HG03439 (cell line): ENCODE results near the gene PELI1.
"Not testable (repeated sequence)": the region's sequence is repeated elsewhere in the genome, so short reads cannot be mapped to it uniquely, and the experiment has no call there.

Source experiments
- ATAC-seq: cut with Tn5 transposase; IDR thresholded peaks from one replicate; pipeline ENCODE4 v1.9.1; 2021; ENCODE audit warnings: mild to moderate bottlenecking, moderate library complexity; ENCODE audit not compliant: unreplicated experiment

Gene PELI1

DNA sequence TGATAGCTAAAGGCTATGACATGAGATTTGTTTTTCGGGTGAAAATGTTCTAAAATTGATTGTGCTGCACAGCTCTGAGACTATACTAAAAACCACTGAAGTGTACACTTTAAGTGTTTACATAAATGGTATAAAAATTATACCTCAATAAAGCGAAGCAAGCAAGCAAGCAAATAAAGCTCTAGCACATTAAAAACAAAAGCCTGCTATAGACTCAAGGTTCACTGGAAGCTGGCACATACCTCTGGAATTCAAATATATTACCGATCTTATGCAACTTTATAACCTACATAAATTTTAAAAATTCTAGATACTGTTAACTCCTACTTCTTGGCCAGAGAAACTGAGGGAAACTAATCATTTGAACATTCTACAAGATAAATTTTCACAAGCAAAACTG, 20.1 kb downstream of the PELI1 start:
- ATAC-seq, result no peak

DNA sequence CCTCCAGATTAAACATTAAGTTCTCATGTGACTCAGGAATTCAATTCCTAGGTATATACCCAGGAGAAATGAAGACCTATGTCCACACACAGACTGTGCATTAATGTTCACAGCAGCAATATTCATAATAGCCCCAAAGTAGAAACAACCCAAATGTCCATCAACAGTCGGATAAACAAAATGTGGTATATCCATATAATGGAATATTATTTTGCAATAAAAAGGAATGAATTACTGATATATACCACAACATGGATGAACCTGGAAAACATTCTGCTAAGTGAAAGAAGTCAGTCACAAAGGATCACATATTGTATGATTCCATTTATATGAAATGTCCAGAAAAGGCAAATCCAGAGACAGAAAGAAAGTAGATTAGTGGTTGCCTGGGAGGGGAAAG, 20.5 kb downstream of the PELI1 start:
- ATAC-seq, result no peak

DNA sequence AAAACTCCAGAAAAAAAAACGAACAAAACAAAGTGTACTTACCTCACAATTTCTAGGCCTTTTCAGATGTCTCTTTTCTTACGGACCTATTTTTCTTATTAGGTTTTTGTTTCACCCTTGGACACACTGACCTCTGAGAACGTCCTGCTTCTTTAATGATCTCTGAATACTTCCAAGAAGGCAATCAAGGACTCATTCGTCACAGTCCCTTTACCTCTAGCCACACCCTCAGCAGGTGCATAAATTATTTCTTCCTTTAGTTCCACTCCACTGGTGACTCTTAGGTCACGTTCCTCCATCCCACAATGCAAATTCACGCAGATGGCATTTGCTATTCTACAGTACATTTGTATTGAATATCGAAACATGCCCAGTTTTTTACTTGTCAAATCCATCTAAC, 21.9 kb downstream of the PELI1 start:
- no peak for ATAC-seq

DNA sequence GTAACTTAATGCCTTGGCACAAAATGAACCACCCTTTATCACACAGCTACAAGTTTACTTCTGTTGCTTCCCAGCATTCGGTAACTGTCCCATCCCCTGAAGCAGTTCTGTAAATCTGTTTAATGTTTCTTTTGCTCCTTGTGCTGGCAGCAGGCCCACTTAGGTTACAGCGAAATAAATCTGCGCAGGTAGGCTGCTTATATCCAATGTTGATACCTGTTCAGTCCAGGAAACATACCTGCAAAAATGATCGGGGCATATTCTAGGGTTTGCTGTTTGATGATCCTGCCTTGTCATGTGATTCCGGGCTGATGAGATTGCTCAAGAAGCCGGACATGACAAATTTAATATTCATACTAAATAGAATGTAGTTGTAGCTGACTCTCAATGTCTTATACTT, 23.3 kb downstream of the PELI1 start:
- ATAC-seq, result no peak

DNA sequence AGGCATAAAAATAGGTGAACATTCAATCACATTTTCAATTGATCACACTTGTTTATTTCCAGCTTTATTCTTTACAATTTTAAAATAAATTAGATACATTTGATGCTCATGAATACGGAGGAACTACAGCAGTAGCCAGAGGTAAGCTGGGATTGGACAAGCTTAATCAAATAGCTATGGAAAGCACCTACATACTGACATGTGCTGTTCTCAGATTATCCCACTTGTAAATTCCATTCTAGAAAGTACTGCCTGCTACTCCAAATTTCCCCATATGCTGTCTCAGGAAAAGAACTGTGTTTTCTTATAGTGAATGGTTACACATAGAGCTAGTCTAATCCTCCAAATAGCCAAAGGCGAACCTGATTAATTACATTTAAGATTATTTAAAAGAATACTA, 24.2 kb downstream of the PELI1 start:
- ATAC-seq, result no peak

DNA sequence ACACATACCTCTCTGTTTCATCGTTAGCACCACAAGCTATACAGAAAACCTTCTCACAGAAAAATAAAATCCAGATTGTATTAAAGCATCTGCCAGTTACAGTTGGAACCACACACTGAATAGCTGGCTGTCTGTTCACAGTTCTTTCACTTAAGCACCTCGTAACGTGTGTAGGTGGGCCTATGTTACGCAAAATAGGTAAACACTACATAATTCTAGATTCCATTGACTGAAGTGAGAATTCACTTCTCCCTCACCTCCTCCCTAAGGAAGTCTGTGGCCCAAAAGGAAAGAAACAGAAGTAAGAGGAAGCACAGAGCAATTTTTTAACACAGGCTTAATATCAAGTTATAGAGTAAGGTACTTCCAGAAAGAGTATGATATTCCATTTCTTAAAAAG, 24.9 kb downstream of the PELI1 start:
- no peak for ATAC-seq

DNA sequence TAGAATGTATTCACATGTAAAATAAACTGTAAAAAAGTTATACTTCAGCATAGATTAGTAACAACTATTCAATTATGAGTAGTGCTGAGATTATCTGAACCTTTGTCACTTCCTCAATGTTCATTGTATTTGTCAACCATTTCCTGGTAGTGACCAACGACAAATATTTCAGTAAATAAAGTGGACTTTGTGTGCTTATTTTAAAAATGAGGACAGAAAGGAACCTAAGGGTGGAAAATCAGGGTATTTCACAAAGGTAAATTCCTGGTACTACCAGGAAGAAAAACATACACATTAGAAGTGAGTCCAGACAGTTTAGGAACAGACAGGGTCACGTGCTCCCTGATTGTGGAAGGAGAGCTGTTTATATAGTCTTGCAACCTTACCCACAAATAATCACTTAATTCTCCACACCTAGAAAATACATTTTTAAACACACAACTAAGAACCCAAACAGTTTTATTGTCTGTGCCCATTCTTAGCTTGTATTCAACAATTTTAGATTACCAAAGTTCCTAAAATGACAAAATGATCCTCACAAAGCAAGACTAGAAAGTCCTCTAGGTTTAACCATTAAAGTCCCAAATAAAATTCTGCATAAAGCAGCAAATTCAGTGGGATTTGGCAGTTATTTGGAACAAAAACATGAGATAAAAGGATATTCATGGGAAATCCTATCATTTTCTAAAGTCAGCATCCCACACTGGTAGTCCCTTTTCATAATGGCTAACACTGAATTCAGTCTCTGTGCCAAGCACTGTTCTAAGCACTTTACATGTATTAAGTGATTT, 28.2 kb downstream of the PELI1 start:
- ATAC-seq, result no peak

DNA sequence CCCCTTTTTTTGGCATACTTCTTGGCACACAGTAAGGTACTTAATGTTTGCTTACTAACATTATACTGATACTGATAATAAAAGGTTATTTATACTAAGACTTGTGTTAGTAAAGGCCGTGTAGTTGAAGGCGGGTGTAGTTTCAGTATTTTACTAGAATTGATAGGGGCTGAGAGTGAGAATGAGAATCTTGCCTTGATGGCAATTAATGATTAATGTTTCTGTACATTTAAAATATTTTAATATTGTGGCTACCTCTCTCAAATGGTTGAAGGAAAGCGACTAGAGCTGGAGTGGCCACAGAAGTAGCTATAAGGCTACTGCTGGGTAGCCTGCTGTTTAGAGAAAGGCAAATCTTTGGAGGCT, 29.3 kb downstream of the PELI1 start:
- ATAC-seq, result no peak

DNA sequence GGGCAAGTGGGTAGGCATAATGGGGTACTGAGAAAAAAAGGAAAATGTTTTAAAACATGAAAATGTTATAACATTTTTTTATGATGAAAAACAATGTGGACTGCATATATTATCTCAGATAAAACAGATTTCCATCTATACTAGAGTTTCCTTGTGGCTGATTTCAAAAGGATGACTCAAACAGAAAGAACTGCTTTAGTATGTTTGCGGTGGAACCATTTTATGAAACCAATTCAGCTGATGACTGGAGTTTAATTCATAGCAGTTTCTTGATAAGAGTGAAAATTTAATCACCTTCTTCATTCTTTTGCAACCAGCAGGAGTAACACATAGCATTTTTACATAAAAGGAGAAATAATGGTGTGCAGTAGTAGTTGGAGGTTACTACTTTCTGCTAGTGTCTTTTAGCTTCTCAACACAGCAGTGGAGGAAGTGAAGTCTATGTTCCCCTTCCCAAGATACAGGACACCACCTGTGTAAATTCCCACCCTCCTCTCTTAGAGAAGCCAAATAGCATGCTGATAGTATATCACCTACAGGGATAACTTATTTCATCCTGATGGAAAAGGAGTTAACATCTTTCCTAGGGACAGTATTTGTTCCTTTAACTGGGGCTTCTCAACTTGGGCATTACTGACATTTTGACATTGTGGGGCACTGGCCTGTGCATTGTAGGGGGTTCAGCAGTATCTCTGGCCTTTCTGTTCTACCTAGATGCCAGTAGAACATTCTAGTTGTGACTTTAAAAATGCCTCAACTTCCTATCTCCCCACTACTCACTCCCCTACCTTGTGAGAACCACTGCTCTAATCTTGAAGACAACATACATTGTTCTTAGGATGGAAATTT, 29.9 kb downstream of the PELI1 start:
- peak; percentile 53 for ATAC-seq

DNA sequence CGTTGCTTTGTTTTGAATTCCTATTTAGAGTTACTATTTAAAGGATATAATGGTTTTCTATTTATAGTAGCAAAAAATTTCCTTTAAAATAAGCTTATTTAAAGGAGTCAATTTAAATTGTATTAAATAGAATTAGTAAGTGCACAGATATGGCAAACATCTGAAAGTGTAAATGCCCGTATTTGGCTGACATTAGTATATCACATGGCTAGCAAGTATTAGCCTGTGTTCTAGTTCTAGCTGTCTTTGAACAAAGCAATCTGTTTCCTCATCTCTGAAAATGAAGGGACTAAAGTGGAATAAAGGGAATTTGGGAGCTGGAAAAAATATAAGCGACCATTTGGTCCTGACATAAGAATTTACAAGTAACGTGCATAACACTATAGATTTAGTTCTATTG, 32.2 kb downstream of the PELI1 start:
- no peak for ATAC-seq

DNA sequence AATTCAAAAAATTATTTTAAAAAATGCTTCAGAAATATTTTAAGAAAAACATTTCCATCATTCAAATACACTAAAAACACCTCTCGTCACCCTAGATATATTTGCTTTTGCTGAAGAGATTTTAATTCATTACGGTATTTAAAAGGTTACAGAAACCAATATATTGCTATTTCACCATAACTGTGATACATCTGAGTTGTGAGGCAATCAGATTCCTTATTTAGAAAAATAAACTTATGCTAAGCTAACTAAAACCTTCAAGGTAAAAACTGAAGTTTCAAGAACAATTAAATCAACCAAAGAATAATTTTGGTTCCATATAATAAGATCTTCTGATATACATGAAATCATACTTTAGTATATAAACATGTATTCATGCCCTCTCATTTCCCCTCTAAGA, 32.8 kb downstream of the PELI1 start:
- ATAC-seq, result no peak

DNA sequence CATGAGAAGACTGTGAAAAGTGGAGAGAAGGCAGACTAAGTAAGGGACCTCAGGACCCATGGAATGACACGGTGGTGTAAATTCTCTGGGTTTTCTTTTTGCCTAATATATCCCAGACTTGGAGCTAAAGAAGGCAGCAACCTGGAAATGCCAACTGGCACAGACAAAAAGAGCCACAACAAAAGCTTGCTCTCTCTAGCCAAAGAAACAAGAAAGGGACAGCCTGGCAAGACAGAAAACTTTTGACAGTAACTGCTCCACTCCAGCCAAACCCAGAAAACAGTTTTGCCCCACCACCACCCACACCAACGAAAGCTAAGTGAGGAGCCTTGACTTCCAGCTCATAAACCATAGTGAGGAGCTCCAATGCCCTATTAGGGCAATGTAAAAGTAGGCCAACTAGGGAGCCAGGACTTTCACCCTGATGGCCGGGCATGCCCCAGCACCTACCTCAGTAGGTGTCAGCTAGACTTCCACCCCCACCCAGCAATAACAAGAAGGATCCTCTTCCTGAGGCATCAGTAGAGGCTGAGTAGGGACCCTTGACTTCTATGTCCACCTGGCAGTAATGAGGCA, 35.5 kb downstream of the PELI1 start:
- no peak for ATAC-seq

DNA sequence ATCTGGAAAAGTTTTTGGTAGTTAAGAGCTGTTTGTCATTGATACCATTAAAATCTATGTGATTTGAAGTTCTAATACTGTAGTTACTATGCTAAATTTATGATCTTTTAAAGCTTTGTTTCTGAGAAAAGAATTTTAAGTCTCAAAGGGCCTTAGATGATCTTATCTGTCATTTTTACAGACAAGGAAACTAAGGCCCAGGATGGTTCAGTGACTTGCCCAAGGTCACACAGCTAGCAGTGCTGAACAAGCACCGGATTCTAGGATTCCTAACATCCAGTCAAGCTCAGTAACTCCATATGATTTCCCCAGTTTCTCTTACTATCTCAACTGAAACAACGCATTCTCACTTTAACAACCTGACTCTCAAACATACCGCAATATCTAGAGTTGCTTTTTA, 37.7 kb downstream of the PELI1 start:
- ATAC-seq, result no peak

DNA sequence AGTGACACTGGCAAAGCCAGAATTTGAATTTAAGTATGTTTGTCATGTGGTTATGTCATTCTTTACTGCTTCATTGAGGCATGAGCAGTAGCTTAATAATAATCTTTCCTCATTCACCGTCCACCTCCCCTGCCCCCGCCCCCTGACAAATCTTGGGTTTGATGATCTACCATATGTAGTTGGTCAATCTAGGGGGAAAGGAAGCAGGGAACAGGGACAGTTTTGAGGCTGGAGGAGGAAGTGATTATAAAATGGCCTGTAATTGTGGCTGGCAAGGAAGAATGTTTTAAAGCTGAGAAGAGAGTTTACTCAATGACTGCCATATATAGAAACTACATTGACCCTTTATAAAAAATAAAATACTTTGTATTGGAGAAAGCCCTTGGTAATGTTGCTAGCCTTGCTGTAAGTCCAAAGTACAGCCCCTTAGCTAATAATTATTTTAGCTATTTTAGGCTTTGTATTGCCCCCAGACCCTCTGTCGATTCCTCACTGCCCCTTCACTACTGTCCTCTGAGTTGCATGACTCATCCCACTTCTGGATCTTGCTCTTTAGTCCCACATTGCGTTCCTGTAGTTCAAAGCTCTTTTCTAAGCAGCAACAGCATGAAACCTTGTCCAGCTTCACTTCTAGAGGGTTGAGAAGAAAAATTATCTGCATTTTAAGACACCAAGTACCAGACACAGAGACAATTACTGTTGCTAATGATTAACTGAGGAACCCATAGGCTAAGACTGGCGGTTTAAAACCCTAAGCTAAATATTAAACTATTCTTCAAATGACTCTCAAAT, 38.4 kb downstream of the PELI1 start:
- ATAC-seq, result no peak

DNA sequence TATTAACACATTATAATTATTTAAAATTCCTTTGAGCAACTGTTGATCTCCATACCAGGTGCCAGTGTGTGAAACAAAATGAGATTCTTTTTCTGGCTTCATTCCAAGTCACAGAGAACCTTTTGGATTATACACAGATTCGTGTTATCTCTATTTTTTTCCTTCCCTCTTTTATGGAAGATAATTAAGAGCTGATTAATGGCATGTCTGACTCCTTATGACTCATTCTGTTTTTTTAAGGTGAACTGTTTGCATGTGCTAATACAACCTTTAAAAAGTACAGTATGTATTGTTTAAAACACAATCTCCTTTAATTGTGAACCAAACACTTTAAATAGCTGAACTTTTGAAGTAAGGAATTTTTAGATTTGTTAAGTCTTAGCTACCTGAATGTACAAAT, 39.3 kb downstream of the PELI1 start:
- no peak for ATAC-seq

DNA sequence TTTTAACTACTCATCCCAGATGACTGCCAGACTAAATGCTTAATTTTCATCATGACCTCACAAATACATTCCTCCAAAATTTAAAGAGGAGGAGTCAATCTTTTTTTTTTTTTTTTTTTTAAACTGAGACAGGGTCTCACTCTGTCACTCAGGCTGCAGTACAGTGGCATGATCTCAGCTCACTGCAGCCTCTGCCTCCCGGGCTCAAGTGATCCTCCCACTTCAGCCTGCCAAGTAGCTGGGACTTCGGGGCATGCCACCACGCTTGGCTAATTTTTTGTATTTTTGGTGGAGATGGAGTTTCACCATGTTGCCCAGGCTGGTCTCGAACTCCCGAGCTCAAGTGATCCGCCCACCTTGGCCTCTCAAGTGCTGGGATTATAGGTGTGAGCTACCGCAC, 41.5 kb downstream of the PELI1 start:
- not testable (repeated sequence) for ATAC-seq

DNA sequence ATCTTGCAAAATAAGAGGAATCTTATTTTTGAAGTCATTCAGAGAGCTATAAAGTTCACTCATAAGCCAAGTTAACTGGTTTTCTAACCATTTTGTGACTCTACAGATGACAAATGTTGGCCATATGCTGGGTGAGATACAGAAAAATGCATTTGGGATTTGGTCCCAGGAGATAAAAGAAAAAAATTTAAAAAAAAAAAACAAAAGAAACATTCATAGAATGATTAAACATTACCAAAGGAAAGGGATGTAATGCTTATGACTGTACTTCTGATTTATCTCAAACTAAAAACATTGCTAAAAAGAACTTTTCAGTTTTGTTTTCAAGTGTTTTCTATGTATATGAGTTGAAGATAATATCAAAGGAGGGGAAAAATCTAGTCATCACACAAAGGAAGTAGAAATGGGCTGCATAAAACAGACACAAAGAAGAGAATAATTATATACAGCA, 43.1 kb downstream of the PELI1 start:
- ATAC-seq, result peak; percentile 35

DNA sequence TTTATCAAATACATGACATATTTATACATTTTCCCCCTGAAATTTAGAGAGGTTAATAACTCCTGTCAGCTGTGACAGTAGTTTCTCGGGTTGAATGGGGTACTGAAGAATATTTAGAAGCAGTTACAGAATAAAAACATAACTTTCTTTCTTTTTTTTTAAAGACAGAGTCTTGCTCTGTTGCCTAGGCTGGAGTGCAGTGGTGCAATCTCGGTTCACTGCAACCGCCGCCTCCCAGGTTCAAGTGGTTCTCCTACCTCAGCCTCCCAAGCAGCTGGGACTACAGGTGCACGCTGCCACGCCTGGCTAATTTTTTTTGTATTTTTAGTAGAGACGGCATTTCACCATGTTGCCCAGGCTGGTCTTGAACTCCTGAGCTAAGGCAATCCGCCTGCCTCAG, 43.6 kb downstream of the PELI1 start:
- peak; percentile 49 for ATAC-seq

DNA sequence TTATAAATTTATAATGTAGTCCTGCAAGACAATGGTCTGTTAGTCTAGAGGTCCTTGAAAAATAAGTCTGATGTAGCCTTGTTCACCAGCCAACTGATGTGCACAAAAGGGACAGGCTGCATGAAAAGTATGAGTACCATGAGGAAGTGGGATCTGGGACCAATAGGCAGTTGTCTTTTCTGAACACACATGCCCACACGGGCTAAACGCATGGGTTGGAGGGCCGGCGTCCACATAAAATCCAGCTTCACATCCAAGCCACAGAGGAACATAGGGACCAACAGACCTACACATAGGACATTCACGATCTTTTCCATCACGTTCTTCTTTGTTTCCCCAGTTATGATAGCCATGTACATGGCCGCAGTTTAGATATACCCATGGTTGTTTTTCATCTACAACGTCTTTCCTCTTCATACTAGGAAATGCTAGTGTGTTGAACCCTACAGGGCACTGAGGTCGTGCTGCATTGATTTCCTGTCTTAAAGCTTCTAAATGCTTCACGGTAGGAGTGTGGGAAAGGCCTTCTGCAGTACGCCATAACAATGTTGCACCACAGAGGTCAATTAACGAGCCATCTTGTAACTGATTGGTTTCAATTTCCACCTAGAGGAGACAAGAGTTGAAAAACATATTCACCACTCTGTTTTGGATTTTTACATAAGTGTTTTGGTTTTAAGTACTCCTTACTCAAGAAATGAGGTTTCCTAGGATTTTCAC, 49.4 kb downstream of the PELI1 start:
- no peak for ATAC-seq

DNA sequence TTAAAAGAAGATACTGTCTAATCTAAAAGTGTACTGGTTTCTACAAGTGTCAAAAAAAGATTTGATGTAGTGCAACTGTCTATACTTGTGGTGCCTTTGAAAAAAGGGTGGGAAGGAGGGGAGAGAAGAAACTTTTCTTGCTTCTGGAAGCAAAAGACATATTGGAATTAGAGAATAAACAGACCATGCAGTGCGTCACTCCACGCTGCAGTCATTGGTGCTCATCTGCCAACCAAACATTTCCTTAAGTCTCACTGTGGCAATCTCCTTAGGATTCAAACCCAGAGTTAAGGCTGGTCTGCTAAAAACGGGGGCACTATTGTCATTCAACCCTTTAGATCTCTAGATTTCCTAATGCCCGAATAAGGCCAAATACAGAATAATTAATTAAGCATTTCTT, 50.9 kb downstream of the PELI1 start:
- ATAC-seq, result no peak

DNA sequence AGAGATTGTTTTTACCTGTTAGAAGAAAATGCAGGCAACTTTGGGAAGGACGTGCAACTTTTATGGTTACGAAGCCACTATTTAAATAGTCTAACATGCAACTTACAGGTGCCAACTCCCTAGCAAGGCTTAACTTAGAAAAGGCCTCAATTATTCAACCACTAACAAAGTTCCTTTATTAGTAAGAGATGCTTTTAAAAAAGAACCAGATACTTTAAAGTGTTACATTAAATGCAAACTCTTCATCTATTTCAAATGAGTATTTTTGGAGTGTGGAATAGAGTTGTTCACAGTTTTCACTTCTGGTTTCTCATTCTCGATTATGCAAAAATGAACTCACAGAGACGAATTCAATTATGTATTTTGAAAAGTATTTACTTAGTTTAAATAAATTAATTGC, 51.7 kb downstream of the PELI1 start:
- peak; percentile 75 for ATAC-seq
